Epidermal melanocyte (primary cell): ENCODE results near the gene PSG3.
"Not testable (repeated sequence)": the region's sequence is repeated elsewhere in the genome, so short reads cannot be mapped to it uniquely, and the experiment has no call there.

Source experiments
- DNase-seq: peaks from one replicate; pipeline ENCODE4 v3.0.0; 2011; ENCODE audit warnings: low spot score; ENCODE audit not compliant: insufficient read length

PSG3 gene

GRCh38 chr19:42695811-42696503 is 44.3 kb downstream of the PSG3 start:
- DNase-seq, result no peak

- no peak for DNase-seq
Observed at GRCh38 chr19:42693760-42694350, 46.4 kb downstream of the PSG3 start.

- DNase-seq, result no peak
Observed at GRCh38 chr19:42683917-42684513, 56.3 kb downstream of the PSG3 start.

GRCh38 chr19:42676326-42676725 is 64.0 kb downstream of the PSG3 start:
- not testable (repeated sequence) for DNase-seq

GRCh38 chr19:42674549-42674948 is 65.7 kb downstream of the PSG3 start:
- not testable (repeated sequence) for DNase-seq
